A673 (cell line): ENCODE measurements around the gene HOOK2.

Experiments
- CTCF ChIP-seq: fragments of 300-800, 200-600 bp; sonication (generic); conservative IDR thresholded peaks from 2 replicates; pipeline ENCODE4 v1.5.1; 2017; ENCODE audit warnings: low read depth, mild to moderate bottlenecking, antibody characterized with exemption, low read length, moderate library complexity, mixed read lengths
- EZH2 ChIP-seq: fragments of 200-600 bp; sonication (generic); IDR thresholded peaks from 2 replicates; pipeline ENCODE4 v1.6.1; 2017; ENCODE audit warnings: borderline replicate concordance, low read depth, mild to moderate bottlenecking, mixed read lengths, antibody characterized with exemption, low read length; ENCODE audit not compliant: poor library complexity, severe bottlenecking

GRCh38 chr19:12821761-12822160, 46.4 kb upstream of the HOOK2 start:
- TF ChIP-seq CTCF (no peak), EZH2 (no peak)
